BJ (cell line): ENCODE measurements around the gene PSMB10. TPM values are rescaled to one million over a fixed set of nuclear protein-coding genes. Genes with fewer than 3 reads are reported as not detected.
"Not testable (repeated sequence)": the region's sequence is repeated elsewhere in the genome, so short reads cannot be mapped to it uniquely, and the experiment has no call there.

Source experiments
- CTCF ChIA-PET: fragments of 350-600 bp; formaldehyde crosslinking; extraction: SDS; loops from one replicate; lab custom pipeline; 2021; ENCODE audit warnings: antibody characterized with exemption, inconsistent platforms; lab: Yijun Ruan, JAX
- POLR2A ChIA-PET: fragments of 300-600 bp; sonication (Branson Sonifier 250); formaldehyde crosslinking; extraction: SDS; loops from one replicate; lab custom pipeline; 2021; ENCODE audit warnings: antibody characterized with exemption; lab: Charles Lee
- DNase-seq: peaks from one replicate; pipeline ENCODE4 v3.0.0-alpha.2; 2011; ENCODE audit warnings: low read depth
- H3K27me3 ChIP-seq: 2 replicates; pipeline ENCODE4 v1.6.0; 2011; ENCODE audit warnings: low read length; ENCODE audit not compliant: control insufficient read depth, insufficient read depth
- H3K36me3 ChIP-seq: 2 replicates; pipeline ENCODE4 v1.5.1; 2011; ENCODE audit warnings: low read length; ENCODE audit not compliant: control insufficient read depth, insufficient read depth
- H3K4me3 ChIP-seq: 2 replicates; pipeline ENCODE4 v1.5.1; 2011; ENCODE audit warnings: low read depth, mild to moderate bottlenecking, control low read depth, low read length
- CTCF ChIP-seq: IDR thresholded peaks from 2 replicates; pipeline ENCODE4 v1.5.1; 2011; ENCODE audit warnings: low read depth, mild to moderate bottlenecking, control low read depth, inconsistent platforms, low read length, moderate library complexity; ENCODE audit not compliant: insufficient read depth
- polyA plus RNA-seq: library from polyadenylated mRNA; depleted of rRNA; stranded (reverse); fragments of >200 nt; gene quantifications from 2 replicates; pipeline ENCODE4 v1.2.3, GENCODE V29; 2011

PSMB10 gene
- polyA plus RNA-seq, 1 experiment = 29.1 TPM

GRCh38 chr16:67977005-67977404 lies 40.4 kb upstream of the PSMB10 start:
- ChIA-PET CTCF (interaction anchor here (1.7 kb wide), 1 partner anchor 88 kb away, joined by 4 read pairs; no protein-coding TSS in a partner anchor), POLR2A (no interaction called here)
- H3K27me3 ChIP-seq = peaks cover 13% of the 10 kb centered on the region

GRCh38 chr16:67976205-67976604 lies 39.6 kb upstream of the PSMB10 start:
- ChIA-PET CTCF (interaction anchor here (1.7 kb wide), 1 partner anchor 89 kb away, joined by 4 read pairs; no protein-coding TSS in a partner anchor), POLR2A (no interaction called here)
- DNase-seq = no peak
- peaks cover 13% of the 10 kb centered on the region for H3K27me3 ChIP-seq
- no peaks in the 10 kb centered on the region for H3K36me3 ChIP-seq
- no peak overlapping the region for H3K4me3 ChIP-seq
- no peak for TF ChIP-seq CTCF

More at GRCh38 chr16:67977005-67977404, 40.4 kb upstream of the PSMB10 start:
- Histone ChIP-seq H3K4me3 (no peak overlapping the region), H3K36me3 (no peaks in the 10 kb centered on the region)
- TF ChIP-seq CTCF = no peak
- DNase-seq = no peak

GRCh38 chr16:67975321-67976105 lies 38.9 kb upstream of the PSMB10 start:
- no peaks in the 10 kb centered on the region for H3K36me3 ChIP-seq
- no peak overlapping the region for H3K4me3 ChIP-seq
- POLR2A ChIA-PET = no interaction called here
- CTCF ChIA-PET = interaction anchor here (1.7 kb wide), 1 partner anchor 89 kb away, joined by 4 read pairs; no protein-coding TSS in a partner anchor
- H3K27me3 ChIP-seq = peaks cover 13% of the 10 kb centered on the region
- no peak for DNase-seq
- no peak for TF ChIP-seq CTCF

GRCh38 chr16:67972285-67972684 lies 35.6 kb upstream of the PSMB10 start:
- POLR2A ChIA-PET = not testable (repeated sequence)

DNA sequence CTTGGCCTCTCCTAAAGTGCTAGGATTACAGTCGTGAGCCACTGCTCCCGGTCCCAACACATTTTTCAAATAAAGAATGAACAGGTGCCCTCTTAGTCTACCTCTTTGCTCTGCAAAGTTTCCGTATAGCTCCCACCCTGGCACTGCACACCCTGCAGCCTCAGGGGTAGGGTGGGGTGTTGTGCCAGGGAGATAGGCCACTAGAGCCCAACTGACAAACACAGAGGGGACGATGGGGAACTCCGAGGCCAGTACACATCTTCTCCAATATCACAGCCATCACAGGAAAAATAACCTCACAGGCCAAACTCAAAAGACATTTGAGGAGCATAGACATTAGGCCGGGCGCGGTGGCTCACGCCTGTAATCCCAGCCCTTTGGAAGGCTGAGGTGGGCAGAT lies 34.5 kb upstream of the PSMB10 start:
- Histone ChIP-seq H3K27me3 (peaks cover 4% of the 10 kb centered on the region), H3K36me3 (no peaks in the 10 kb centered on the region), H3K4me3 (no peak overlapping the region)
- POLR2A ChIA-PET = no interaction called here
- DNase-seq = no peak
- no peak for TF ChIP-seq CTCF
- CTCF ChIA-PET = interaction anchor here (0.7 to 1.2 kb wide), 2 partner anchors 12 to 21 kb away, joined by 3 read pairs; no protein-coding TSS in a partner anchor

More at GRCh38 chr16:67972285-67972684, 35.6 kb upstream of the PSMB10 start:
- not testable (repeated sequence) for H3K4me3 ChIP-seq, DNase-seq, H3K36me3 ChIP-seq, H3K27me3 ChIP-seq
- CTCF ChIA-PET = interaction anchor here (0.9 kb wide), 1 partner anchor 122 kb away, joined by 4 read pairs; no protein-coding TSS in a partner anchor
